ENCODE results near the gene OR51L1. TPM values are rescaled to one million over a fixed set of nuclear protein-coding genes. Genes with fewer than 3 reads are reported as not detected.

OR51L1 gene
- total and polyA plus RNA-seq, 12 donors: not detected

- Histone ChIP-seq H3K27me3 (no peaks in the 10 kb centered on the region), H3K4me3 (no peak overlapping the region), H3K27ac (no peak overlapping the region), H3K36me3 (replicated peaks in 1 of 2) (no peaks in the 10 kb centered on the region), H3K4me1 (replicated peaks in 1 of 2) (no peaks in the 10 kb centered on the region), H3K9me3 (replicated peaks in 1 of 3) (no peaks in the 10 kb centered on the region)
- intact Hi-C loops (cut with DNase I): no loop called here
- WGBS, 4 donors: 66 to 83% (median 72%) methylated on average over 3 of the region's 3 CpGs
- TF ChIP-seq CTCF (IDR thresholded peaks at IDR 0.05): no peak
- TF ChIP-seq POLR2A (IDR thresholded peaks at IDR 0.05): no peak
- no peak for DNase-seq
Measured at GRCh38 chr11:4960877-4961276, 33.8 kb upstream of the OR51L1 start.

- Histone ChIP-seq H3K4me1 (replicated peaks in 1 of 2) (no peaks in the 10 kb centered on the region), H3K36me3 (replicated peaks in 1 of 2) (no peaks in the 10 kb centered on the region), H3K9me3 (replicated peaks in 1 of 3) (no peaks in the 10 kb centered on the region), H3K27ac (no peak overlapping the region), H3K4me3 (no peak overlapping the region), H3K27me3 (no peaks in the 10 kb centered on the region)
- no peak for TF ChIP-seq CTCF (IDR thresholded peaks at IDR 0.05)
- no peak for TF ChIP-seq POLR2A (IDR thresholded peaks at IDR 0.05)
- WGBS, 4 donors: 52 to 70% (median 61%) methylated on average over 1 of the region's 1 CpG
- intact Hi-C loops (cut with DNase I): no loop called here
- DNase-seq: no peak
Measured at GRCh38 chr11:4962816-4963215, 31.8 kb upstream of the OR51L1 start.

- DNase-seq: no peak
- intact Hi-C loops (cut with DNase I): no loop called here
- Histone ChIP-seq H3K9me3 (replicated peaks in 1 of 3) (no peaks in the 10 kb centered on the region), H3K36me3 (replicated peaks in 1 of 2) (no peaks in the 10 kb centered on the region), H3K27ac (no peak overlapping the region), H3K4me3 (no peak overlapping the region), H3K4me1 (replicated peaks in 1 of 2) (no peaks in the 10 kb centered on the region), H3K27me3 (no peaks in the 10 kb centered on the region)
- 72 to 85% (median 73%) methylated on average over 5 of the region's 5 CpGs for WGBS, 4 donors
- TF ChIP-seq CTCF (IDR thresholded peaks at IDR 0.05) (no peak), POLR2A (IDR thresholded peaks at IDR 0.05) (no peak)
Measured at GRCh38 chr11:4975436-4975835, 19.2 kb upstream of the OR51L1 start.

- no peak for DNase-seq
- TF ChIP-seq POLR2A (IDR thresholded peaks at IDR 0.05) (no peak), CTCF (IDR thresholded peaks at IDR 0.05) (no peak)
- Histone ChIP-seq H3K4me1 (replicated peaks in 1 of 2) (no peaks in the 10 kb centered on the region), H3K27ac (no peak overlapping the region), H3K4me3 (no peak overlapping the region), H3K9me3 (replicated peaks in 1 of 3) (no peaks in the 10 kb centered on the region), H3K27me3 (no peaks in the 10 kb centered on the region), H3K36me3 (replicated peaks in 1 of 2) (no peaks in the 10 kb centered on the region)
- WGBS, 4 donors: 40 to 56% (median 51%) methylated on average over 3 of the region's 3 CpGs
- intact Hi-C loops (cut with DNase I): no loop called here
Measured at GRCh38 chr11:4979036-4979435, 15.6 kb upstream of the OR51L1 start.

Data from adrenal gland (tissue), 12 donors.